Astrocyte (in vitro differentiated cells and primary cell): Measurements from ENCODE around the gene SPOCK2.

Source experiments
- EZH2 ChIP-seq: IDR thresholded peaks from 2 replicates; pipeline ENCODE4 v1.6.1; 2012; ENCODE audit warnings: mild to moderate bottlenecking, low read length, inconsistent platforms; ENCODE audit not compliant: insufficient read depth
- TF ChIP-seq, protein P1 (sequence below): IDR thresholded peaks from 2 replicates; pipeline ENCODE4 v1.5.1; 2011; ENCODE audit warnings: low read depth, mild to moderate bottlenecking, inconsistent platforms, low read length, moderate library complexity; ENCODE audit not compliant: insufficient read depth

DNA sequence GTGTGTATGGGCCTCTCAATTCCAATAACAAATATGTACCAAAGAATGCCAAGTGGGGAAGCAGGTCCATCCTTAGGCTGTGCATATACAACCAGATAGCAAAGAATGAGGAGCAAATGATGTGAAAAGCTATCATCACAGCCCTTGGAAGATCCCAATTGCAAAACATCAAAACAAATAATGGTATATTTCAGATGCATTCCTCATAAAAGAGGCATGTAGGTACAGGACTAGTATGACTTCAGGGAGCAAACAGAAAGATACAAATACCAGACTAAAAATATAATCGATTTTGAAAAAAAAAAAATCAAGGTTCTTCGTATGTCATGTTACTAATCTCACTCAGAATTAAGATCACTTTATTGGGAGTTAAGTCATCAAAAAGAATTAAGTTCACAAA, 18.5 kb upstream of the SPOCK2 start:
- TF ChIP-seq, protein P1, sequence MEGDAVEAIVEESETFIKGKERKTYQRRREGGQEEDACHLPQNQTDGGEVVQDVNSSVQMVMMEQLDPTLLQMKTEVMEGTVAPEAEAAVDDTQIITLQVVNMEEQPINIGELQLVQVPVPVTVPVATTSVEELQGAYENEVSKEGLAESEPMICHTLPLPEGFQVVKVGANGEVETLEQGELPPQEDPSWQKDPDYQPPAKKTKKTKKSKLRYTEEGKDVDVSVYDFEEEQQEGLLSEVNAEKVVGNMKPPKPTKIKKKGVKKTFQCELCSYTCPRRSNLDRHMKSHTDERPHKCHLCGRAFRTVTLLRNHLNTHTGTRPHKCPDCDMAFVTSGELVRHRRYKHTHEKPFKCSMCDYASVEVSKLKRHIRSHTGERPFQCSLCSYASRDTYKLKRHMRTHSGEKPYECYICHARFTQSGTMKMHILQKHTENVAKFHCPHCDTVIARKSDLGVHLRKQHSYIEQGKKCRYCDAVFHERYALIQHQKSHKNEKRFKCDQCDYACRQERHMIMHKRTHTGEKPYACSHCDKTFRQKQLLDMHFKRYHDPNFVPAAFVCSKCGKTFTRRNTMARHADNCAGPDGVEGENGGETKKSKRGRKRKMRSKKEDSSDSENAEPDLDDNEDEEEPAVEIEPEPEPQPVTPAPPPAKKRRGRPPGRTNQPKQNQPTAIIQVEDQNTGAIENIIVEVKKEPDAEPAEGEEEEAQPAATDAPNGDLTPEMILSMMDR, result no peak
- no peak for TF ChIP-seq EZH2
